ENCODE results near the gene WDR88.

Gene WDR88

DNA sequence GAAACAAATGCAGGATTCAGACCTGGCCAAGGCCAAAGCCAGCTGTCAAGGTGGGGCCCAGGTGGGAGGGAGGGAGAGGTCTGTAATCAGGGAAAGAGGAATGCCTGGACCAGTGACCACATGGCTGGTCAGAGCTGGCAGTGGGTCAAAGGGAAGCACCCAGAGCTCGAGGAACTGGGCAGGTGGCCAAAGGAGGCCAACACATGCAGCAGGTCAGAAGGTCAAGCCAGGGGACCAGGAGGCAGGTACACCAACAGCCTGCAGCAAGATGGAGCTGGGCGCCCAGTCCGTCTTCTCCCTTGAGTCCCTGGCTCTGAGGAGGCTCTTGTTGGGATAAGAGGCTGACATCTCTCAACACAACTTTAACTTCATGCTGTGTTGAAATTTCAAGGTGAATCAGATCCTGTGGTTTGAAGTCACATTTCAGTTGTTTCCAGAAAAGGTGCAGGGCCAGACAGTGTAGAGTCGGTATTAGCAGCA is 33.8 kb upstream of the WDR88 start:
- FAIRE-seq (no peak), DNase-seq (ENCODE audit: insufficient read length, low spot score) (no peak)
- TF ChIP-seq POU2F2 (IDR thresholded peaks at IDR 0.05; ENCODE audit: low read depth, low read length) = no peak
- no peak for TF ChIP-seq POLR2A (IDR thresholded peaks at IDR 0.05; ENCODE audit: low read depth, low read length)
- TF ChIP-seq POLR2AphosphoS5 (IDR thresholded peaks at IDR 0.05; ENCODE audit: low read depth, low read length) = no peak
- no peak for TF ChIP-seq TAF1 (IDR thresholded peaks at IDR 0.05; ENCODE audit: low read depth, low read length)
- TF ChIP-seq PAX5 (IDR thresholded peaks at IDR 0.05; ENCODE audit: insufficient read depth, low read length, severe bottlenecking) = no peak
- no peak for TF ChIP-seq SPI1 (IDR thresholded peaks at IDR 0.05; ENCODE audit: low read depth, low read length)

DNA sequence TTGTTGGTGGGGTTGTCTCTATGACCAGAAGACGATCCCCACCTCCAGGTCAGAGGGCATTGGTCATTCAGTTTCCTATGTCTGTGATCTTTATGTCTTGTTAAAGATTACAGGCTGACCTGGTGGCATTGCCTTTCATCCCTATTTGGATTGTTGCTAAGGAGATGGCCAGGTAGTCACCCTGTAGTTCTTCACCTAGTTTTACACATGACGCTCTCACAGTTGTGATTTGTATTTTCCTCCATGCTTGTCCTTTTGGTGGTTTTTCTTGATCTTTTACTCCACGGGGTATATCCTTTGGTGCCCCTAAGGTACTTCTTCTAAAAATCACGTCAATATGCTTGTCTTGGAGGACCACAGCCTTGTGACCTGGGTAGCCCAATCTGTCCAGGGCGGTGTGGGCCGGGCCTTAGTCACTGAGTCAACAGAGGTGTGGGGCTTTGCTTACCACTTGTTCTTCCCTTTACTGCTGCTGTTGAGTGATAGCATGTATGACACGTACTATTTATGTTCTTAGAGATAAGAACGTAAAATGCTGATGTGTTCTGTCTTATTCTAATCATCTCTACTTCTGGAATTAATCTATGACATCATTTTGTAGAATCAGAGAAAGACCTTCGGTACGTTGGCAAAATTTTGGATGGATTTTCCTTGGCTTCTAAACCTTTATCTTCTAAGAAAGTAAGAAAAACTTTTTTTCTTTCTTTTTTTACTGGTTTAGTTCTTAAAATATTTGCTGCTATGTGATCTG is 30.8 kb upstream of the WDR88 start:
- DNase-seq (ENCODE audit: insufficient read length, low spot score) = no peak
- no peak for TF ChIP-seq POLR2A (IDR thresholded peaks at IDR 0.05; ENCODE audit: low read depth, low read length)
- TF ChIP-seq POU2F2 (IDR thresholded peaks at IDR 0.05; ENCODE audit: low read depth, low read length) = no peak
- no peak for TF ChIP-seq POLR2AphosphoS5 (IDR thresholded peaks at IDR 0.05; ENCODE audit: low read depth, low read length)
- no peak for TF ChIP-seq PAX5 (IDR thresholded peaks at IDR 0.05; ENCODE audit: insufficient read depth, low read length, severe bottlenecking)
- TF ChIP-seq TAF1 (IDR thresholded peaks at IDR 0.05; ENCODE audit: low read depth, low read length) = no peak
- TF ChIP-seq SPI1 (IDR thresholded peaks at IDR 0.05; ENCODE audit: low read depth, low read length) = no peak
- no peak for FAIRE-seq

DNA sequence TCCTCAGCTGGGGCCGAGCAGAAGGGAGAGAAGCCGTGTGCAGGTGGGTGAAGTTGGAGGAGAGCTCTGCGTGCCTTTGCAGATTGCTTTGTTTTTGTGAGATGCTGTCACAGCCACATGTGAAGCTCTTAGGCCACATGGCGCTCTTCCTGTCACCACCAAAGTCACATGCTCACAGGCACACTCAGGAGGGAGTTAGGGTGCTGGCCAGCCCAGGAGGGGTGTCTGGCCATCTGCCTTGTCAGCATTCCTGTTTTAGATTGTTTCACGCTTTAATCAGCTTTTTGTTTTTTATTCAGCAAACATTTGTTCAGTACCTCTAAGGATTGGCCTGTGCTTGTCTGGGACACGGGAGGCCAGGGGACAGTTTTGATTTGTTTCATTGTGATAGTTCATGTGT is 29.0 kb upstream of the WDR88 start:
- TF ChIP-seq POLR2AphosphoS5 (IDR thresholded peaks at IDR 0.05; ENCODE audit: low read depth, low read length) = no peak
- TF ChIP-seq PAX5 (IDR thresholded peaks at IDR 0.05; ENCODE audit: insufficient read depth, low read length, severe bottlenecking) = no peak
- TF ChIP-seq POLR2A (IDR thresholded peaks at IDR 0.05; ENCODE audit: low read depth, low read length) = no peak
- TF ChIP-seq TAF1 (IDR thresholded peaks at IDR 0.05; ENCODE audit: low read depth, low read length) = no peak
- FAIRE-seq (no peak), DNase-seq (ENCODE audit: insufficient read length, low spot score) (no peak)

DNA sequence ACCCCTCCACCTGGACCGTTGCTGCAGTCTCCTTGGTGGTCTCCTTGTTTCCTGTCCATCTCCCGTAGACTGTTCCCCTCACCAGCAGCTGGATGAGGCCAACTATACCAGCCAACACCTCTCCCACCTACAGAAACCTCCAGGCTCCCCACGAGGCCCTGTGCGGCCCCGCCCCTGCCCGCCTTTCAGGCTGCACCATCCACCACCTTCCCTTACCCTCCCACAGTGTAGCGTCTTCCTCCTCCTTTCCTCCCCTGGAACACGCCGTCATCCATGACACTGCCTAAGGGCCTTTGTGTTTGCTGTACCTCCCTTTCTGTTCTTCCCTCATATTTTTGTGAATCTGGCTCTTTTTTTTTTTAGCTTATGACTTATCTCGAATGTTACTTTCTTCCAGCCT is 23.8 kb upstream of the WDR88 start:
- FAIRE-seq (no peak), DNase-seq (ENCODE audit: insufficient read length, low spot score) (no peak)
- TF ChIP-seq TAF1 (IDR thresholded peaks at IDR 0.05; ENCODE audit: low read depth, low read length) = no peak
- no peak for TF ChIP-seq SPI1 (IDR thresholded peaks at IDR 0.05; ENCODE audit: low read depth, low read length)
- no peak for TF ChIP-seq POLR2A (IDR thresholded peaks at IDR 0.05; ENCODE audit: low read depth, low read length)
- no peak for TF ChIP-seq POU2F2 (IDR thresholded peaks at IDR 0.05; ENCODE audit: low read depth, low read length)
- TF ChIP-seq PAX5 (IDR thresholded peaks at IDR 0.05; ENCODE audit: insufficient read depth, low read length, severe bottlenecking) = no peak
- TF ChIP-seq POLR2AphosphoS5 (IDR thresholded peaks at IDR 0.05; ENCODE audit: low read depth, low read length) = no peak

DNA sequence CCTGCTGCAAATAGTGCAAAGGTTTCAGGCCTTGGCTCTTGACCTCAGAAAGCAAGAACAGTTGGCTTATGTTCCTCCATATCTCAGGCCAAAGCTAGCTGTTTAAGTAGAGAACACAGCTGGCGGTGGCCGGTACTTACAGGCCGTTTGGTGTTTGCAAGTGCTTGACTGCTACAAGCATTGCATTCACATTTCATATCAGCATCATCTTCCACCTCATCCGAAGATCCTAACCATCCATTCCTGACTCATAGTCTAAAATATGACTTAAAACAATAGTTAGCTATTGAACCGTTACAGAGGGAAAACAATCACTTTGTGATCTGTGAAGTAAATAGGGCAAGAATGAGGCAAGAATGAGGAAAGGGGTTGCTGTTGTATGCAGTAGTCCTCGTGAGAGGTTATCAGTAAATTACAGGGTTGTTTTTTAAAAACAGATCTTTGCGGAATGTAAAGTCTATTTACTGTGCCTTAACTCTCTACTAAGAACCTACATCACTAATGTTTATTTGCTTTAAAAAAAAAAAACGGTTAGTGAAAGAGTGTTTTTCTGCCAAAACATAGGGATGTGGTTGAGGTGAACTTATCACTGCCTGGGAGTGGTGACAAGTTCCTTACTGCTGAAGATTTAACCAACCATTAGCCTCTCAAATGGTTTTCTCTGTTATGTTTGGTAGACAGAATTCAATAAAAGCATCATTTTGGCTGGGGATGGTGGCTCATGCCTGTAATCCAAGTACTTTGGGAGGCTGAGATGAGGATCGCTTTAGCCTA is 21.6 kb upstream of the WDR88 start:
- TF ChIP-seq TAF1 (IDR thresholded peaks at IDR 0.05; ENCODE audit: low read depth, low read length) (no peak), POU2F2 (IDR thresholded peaks at IDR 0.05; ENCODE audit: low read depth, low read length) (no peak), SPI1 (IDR thresholded peaks at IDR 0.05; ENCODE audit: low read depth, low read length) (no peak), POLR2A (IDR thresholded peaks at IDR 0.05; ENCODE audit: low read depth, low read length) (no peak), PAX5 (IDR thresholded peaks at IDR 0.05; ENCODE audit: insufficient read depth, low read length, severe bottlenecking) (no peak), POLR2AphosphoS5 (IDR thresholded peaks at IDR 0.05; ENCODE audit: low read depth, low read length) (no peak)
- DNase-seq (ENCODE audit: insufficient read length, low spot score) (no peak), FAIRE-seq (no peak)

DNA sequence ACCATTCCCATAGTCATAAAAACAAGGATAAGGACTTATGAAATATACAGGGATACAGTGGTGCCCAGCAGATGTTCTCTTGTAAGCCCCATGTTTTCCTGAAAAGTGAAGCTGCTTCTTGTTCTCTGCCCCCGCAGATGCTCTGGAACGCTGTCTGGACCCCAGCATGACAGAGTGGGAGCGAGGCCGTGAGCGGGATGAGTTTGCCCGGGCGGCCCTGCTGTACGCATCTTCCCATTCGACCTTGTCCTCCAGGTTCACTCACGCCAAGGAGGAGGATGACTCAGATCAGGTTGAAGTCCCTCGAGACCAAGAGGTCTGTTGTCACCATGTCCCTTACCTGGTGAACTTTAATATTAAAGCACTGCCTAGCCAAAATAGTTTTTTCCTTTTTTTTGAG is 20.3 kb upstream of the WDR88 start:
- no peak for TF ChIP-seq POU2F2 (IDR thresholded peaks at IDR 0.05; ENCODE audit: low read depth, low read length)
- no peak for TF ChIP-seq POLR2AphosphoS5 (IDR thresholded peaks at IDR 0.05; ENCODE audit: low read depth, low read length)
- TF ChIP-seq POLR2A (IDR thresholded peaks at IDR 0.05; ENCODE audit: low read depth, low read length) = no peak
- TF ChIP-seq SPI1 (IDR thresholded peaks at IDR 0.05; ENCODE audit: low read depth, low read length) = no peak
- no peak for TF ChIP-seq TAF1 (IDR thresholded peaks at IDR 0.05; ENCODE audit: low read depth, low read length)
- no peak for TF ChIP-seq PAX5 (IDR thresholded peaks at IDR 0.05; ENCODE audit: insufficient read depth, low read length, severe bottlenecking)
- FAIRE-seq (no peak), DNase-seq (ENCODE audit: insufficient read length, low spot score) (no peak)

DNA sequence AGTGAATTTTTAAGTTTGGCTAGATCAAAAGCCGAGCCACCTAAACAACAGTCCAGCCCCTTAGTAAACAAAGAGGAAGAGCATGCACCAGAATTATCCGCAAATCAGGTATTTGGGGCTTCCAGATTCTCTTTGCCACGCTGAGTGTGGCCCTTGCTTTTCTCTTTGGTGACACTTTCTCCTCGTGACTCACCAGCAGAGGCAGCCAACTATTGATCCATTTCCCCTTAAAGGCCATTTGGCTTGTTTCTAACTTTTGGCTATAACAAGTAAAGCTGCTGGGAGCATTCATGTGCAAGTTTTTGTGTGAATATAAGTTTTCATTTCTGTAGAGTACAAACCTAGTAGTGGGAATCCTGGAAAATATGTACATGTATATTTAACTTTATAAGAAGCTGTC is 17.6 kb upstream of the WDR88 start:
- TF ChIP-seq SPI1 (IDR thresholded peaks at IDR 0.05; ENCODE audit: low read depth, low read length) (no peak), TAF1 (IDR thresholded peaks at IDR 0.05; ENCODE audit: low read depth, low read length) (no peak), POLR2AphosphoS5 (IDR thresholded peaks at IDR 0.05; ENCODE audit: low read depth, low read length) (no peak), PAX5 (IDR thresholded peaks at IDR 0.05; ENCODE audit: insufficient read depth, low read length, severe bottlenecking) (no peak), POLR2A (IDR thresholded peaks at IDR 0.05; ENCODE audit: low read depth, low read length) (no peak), POU2F2 (IDR thresholded peaks at IDR 0.05; ENCODE audit: low read depth, low read length) (no peak)
- no peak for DNase-seq (ENCODE audit: insufficient read length, low spot score)
- FAIRE-seq = no peak

DNA sequence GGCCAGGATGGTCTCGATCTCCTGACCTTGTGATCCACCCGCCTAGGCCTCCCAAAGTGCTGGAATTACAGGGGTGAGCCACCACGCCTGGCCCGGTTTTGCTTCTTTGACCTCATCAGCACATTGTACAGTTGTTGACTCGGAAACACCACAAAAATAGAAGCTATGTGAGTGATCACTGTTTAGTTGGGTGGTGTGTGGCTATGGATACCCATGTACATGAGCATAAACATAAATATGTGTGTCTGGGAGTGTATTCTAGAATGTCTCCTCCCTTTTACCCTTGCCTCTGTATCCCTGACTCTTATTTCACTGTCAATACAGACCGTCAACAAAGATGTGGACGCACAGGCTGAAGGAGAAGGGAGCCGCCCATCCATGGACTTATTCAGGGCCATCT is 14.4 kb upstream of the WDR88 start:
- FAIRE-seq = no peak
- TF ChIP-seq POU2F2 (IDR thresholded peaks at IDR 0.05; ENCODE audit: low read depth, low read length) = no peak
- no peak for TF ChIP-seq POLR2AphosphoS5 (IDR thresholded peaks at IDR 0.05; ENCODE audit: low read depth, low read length)
- no peak for TF ChIP-seq TAF1 (IDR thresholded peaks at IDR 0.05; ENCODE audit: low read depth, low read length)
- TF ChIP-seq POLR2A (IDR thresholded peaks at IDR 0.05; ENCODE audit: low read depth, low read length) = no peak
- no peak for TF ChIP-seq SPI1 (IDR thresholded peaks at IDR 0.05; ENCODE audit: low read depth, low read length)
- TF ChIP-seq PAX5 (IDR thresholded peaks at IDR 0.05; ENCODE audit: insufficient read depth, low read length, severe bottlenecking) = no peak
- no peak for DNase-seq (ENCODE audit: insufficient read length, low spot score)

DNA sequence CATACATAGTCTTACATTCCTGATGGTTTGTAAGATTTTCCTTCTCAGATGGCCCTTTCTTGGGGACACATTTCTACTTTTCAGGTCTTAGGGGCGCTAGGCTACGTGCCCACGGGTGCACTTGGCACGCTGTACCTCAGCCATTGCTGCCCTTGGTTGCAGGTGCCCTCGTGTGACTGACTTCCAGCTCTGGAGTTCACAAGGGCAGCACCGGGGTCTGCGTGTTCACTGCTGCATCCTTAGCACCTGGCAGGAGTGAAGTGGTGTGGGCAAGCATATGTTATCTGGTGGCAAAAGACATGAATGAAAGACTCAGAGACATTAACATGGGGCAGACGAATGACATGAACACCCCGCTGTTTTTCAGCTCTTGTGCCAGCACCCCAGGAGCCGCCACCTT is 13.3 kb upstream of the WDR88 start:
- FAIRE-seq = no peak
- no peak for DNase-seq (ENCODE audit: insufficient read length, low spot score)

More for the DNA sequence above, 13.3 kb upstream of the WDR88 start:
- no peak for TF ChIP-seq SPI1 (IDR thresholded peaks at IDR 0.05; ENCODE audit: low read depth, low read length)
- no peak for TF ChIP-seq PAX5 (IDR thresholded peaks at IDR 0.05; ENCODE audit: insufficient read depth, low read length, severe bottlenecking)
- TF ChIP-seq POU2F2 (IDR thresholded peaks at IDR 0.05; ENCODE audit: low read depth, low read length) = no peak
- no peak for TF ChIP-seq POLR2A (IDR thresholded peaks at IDR 0.05; ENCODE audit: low read depth, low read length)
- TF ChIP-seq TAF1 (IDR thresholded peaks at IDR 0.05; ENCODE audit: low read depth, low read length) = no peak
- no peak for TF ChIP-seq POLR2AphosphoS5 (IDR thresholded peaks at IDR 0.05; ENCODE audit: low read depth, low read length)

All from GM12891 (cell line).